Fibroblast of villous mesenchyme (primary cell): ENCODE results near the gene BGN. TPM values are rescaled to one million over a fixed set of nuclear protein-coding genes. Genes with fewer than 3 reads are reported as not detected.

Experiments used
- DNase-seq: peaks from one replicate; pipeline ENCODE4 v3.0.0-alpha.2; 2010; ENCODE audit warnings: low read depth
- H3K4me3 ChIP-seq: 2 replicates; pipeline ENCODE4 v1.5.1; 2011; ENCODE audit warnings: low read depth, mild to moderate bottlenecking, low read length
- total RNA-seq: library from RNA; depleted of rRNA; stranded (reverse); fragments of >200 nt; gene quantifications from 2 replicates; pipeline ENCODE4 v1.2.3, GENCODE V29; 2012
- TF ChIP-seq, protein P1 (sequence below): IDR thresholded peaks from 2 replicates; pipeline ENCODE4 v1.5.1; 2012; ENCODE audit warnings: low read depth, mild to moderate bottlenecking, low read length; ENCODE audit not compliant: insufficient read depth

BGN gene
- total RNA-seq, 1 donor, result 14.7 TPM

DNA sequence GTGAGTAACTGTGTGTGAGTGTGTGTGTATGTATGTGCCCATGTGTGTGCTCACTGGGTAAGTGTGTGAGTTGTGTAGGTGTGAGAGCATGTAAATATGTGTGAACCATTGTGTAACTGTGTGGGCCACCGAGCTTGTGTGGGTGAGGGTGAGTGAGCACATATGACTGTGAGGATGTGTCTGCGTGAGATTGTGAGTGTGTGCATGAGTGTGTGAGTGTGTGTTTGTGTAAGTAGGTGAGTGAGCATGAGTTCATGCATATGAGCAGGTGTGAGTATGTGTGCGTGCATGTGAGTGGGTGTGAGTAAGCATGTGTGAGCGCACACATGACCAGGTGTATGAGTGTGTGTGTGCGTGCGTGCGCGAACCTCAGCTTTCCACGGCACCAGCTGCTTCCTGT lies 21.3 kb downstream of the BGN start:
- TF ChIP-seq, protein P1, sequence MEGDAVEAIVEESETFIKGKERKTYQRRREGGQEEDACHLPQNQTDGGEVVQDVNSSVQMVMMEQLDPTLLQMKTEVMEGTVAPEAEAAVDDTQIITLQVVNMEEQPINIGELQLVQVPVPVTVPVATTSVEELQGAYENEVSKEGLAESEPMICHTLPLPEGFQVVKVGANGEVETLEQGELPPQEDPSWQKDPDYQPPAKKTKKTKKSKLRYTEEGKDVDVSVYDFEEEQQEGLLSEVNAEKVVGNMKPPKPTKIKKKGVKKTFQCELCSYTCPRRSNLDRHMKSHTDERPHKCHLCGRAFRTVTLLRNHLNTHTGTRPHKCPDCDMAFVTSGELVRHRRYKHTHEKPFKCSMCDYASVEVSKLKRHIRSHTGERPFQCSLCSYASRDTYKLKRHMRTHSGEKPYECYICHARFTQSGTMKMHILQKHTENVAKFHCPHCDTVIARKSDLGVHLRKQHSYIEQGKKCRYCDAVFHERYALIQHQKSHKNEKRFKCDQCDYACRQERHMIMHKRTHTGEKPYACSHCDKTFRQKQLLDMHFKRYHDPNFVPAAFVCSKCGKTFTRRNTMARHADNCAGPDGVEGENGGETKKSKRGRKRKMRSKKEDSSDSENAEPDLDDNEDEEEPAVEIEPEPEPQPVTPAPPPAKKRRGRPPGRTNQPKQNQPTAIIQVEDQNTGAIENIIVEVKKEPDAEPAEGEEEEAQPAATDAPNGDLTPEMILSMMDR, result no peak
- H3K4me3 ChIP-seq, result no peak overlapping the region
- DNase-seq, result no peak

DNA sequence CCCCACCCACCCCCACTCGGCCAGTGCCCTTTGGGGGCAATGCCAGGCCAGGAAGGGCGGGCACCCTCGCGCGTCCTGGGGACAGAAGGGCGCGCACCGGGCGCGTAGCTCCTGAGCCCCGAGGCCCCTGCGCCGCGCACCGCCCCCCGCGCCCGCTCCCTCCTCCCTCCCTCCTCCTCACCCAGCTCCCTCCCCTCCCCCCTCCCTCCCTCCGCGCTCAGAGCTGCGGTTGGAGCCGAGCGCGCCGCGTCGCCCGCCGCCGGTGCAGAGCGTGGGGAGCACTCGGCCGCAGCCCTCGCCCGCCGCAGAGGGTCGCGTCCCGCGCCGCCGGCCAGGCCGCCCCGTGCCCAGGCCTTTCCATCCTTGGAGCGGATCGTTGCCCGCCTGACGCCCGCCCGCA lies 22.6 kb downstream of the BGN start, which contains the start of gene ATP2B3:
Gene ATP2B3 (plus strand): TSS at position 220 of the 400 bp plus-strand sequence. CDS start 18,606 bp downstream, outside the sequence.
- TF ChIP-seq, protein P1, result no peak
- no peak for DNase-seq
- no peak within 1 kb of the TSS for H3K4me3 ChIP-seq

DNA sequence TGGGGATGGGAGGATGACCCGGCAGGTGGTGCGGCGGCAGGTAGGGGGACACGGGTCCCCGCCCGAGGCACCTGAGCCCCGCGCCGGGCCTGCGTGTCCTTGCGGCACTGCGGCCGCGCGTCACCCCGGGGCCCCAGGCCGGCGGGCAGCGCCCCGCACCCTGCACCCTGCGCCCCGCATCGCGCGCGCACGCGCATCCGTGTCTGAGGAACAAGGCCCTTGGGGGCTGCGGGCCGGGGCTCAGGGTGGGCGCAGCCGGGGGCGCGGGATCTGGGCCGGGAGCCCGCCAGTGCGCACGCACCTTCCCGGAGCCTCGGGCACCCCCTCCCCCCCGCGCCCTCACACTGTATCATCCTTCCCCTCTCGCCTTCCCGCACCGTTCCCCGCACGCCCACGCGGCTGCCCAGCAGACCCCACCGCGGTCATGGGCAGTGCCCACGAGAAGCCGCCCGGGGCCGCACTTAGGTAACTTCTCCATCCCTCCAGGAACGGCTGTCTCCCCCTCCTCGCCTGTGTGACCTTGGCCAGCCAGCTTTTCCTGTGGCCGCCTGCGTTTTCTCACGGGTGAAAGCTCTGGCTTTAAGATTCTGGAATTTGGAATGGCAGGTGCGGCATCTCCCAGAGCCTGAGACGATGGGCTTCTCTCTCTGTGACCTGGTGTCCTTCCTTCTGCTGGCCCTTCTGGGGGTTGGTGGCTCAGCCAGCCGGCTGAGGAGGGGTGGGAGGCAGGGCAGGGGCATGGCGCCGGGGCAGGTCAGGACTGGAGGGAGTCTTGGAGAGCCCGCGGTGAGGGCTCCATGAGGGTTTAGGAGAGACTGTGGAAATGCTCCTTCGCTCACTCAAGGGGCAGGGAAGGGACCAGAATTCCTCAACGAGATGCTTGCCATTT lies 23.4 kb downstream of the BGN start:
- TF ChIP-seq, protein P1, result no peak
- no peak overlapping the region for H3K4me3 ChIP-seq
- DNase-seq, result no peak

DNA sequence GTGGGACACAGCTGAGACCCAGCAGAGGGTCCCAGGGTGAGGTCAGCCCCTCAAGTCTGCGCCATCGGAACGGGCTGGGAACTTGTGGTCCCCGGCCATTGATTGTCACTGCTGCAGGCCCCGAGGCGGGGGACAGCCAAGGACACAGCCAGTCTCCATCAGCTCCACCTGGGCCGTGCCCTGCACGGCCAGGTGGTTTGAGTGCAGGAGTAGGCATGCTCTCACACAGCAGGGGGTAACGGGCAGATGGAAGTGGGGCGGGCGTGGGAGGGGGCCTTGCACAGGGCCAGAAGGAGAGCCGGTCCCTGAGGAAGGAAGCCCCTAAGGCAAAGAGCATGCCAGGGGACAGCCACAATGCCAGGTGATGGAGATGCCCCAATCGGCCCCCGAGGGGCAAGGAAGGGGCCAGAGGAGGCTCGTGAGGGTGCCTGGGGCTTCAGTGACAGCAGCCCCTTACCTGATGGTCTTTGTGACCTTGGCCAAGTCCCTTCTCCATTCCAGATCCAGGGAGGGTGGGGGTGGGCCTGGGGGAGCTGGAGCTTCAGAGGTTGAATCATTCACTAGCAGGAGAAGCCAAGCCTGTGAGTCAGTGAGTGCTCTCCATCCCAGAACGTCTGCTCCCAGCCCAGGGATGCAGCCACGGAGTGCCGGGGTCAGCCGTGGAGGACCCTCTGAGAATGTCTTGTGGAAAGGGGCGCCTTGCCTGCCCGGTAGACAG lies 24.9 kb downstream of the BGN start:
- TF ChIP-seq, protein P1, result no peak
- no peak for DNase-seq
- H3K4me3 ChIP-seq, result no peak overlapping the region

DNA sequence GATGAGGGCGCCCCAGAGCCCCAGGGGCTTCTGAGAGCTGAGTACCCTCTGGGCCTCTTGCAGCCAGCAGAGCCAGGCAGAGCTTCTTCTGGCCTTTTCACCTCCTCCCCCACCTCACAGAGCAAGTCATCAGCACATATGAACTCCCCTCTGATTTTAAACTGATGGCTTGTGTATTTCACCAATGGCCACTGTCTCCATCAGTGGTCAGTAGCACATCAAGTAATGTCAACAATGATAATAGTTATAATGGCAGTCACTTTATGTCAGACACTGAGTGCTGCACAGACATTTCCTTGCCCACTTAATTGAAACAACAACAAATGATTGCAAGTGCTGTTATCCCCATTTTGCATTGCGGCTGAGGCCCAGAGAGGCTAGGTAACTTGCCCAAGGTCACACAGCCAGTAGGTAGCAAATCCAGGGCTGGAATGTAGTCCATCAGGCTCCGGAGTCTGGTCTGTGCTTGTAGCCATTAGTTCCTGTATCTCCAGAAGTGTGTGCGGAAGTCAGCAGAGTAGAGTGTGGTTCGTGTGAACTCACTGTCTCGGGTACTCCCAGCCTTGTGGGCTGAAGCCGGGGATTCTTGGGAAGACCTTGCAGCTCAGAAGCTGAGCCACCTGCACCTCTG lies 25.6 kb downstream of the BGN start:
- no peak overlapping the region for H3K4me3 ChIP-seq
- TF ChIP-seq, protein P1, result no peak
- no peak for DNase-seq

DNA sequence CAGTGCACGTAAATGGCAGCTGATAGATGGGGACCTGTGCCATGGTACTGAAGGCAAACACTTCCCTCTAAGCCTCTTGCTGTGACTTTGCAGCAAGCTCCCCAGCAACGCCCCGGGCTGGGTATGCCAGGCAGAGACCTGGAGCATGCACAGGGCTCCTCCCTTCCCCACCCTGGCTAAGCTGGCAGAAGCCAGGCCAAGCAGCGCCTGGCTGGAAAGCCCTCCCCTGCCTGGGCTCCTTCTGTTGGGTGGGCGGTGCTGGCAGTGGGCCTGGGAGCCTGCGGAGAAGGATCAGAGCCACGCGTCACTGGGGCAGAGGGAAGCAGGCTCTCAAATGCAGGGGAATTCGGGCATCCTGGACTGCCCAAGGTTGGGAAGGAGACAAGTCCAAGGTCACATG lies 26.3 kb downstream of the BGN start:
- no peak for DNase-seq
- no peak overlapping the region for H3K4me3 ChIP-seq
- TF ChIP-seq, protein P1, result no peak
